Measurements from ENCODE around the gene PSMB7.

PSMB7 gene

GRCh38 chr9:124357721-124358361 lies 57.4 kb downstream of the PSMB7 start:
- ChIA-PET CTCF (interaction anchor here (0.9 to 1.7 kb wide), 4 partner anchors 29 to 230 kb away, joined by 3 to 9 read pairs (median 4); no protein-coding TSS in a partner anchor), POLR2A (no interaction called here)
- H3K4me3 ChIP-seq (ENCODE audit: low read depth, low read length): no peak overlapping the region
- DNase-seq (ENCODE audit: low read depth, low spot score): no peak
- TF ChIP-seq CTCF (IDR thresholded peaks at IDR 0.05; ENCODE audit: insufficient read depth, low read length, missing control alignments): no peak

GRCh38 chr9:124356745-124357390 lies 58.4 kb downstream of the PSMB7 start:
- H3K4me3 ChIP-seq (ENCODE audit: low read depth, low read length): no peak overlapping the region
- ChIA-PET POLR2A (no interaction called here), CTCF (interaction anchor here (0.9 to 1.7 kb wide), 3 partner anchors 34 to 229 kb away, joined by 3 to 9 read pairs (median 3); no protein-coding TSS in a partner anchor)
- no peak for TF ChIP-seq CTCF (IDR thresholded peaks at IDR 0.05; ENCODE audit: insufficient read depth, low read length, missing control alignments)
- no peak for DNase-seq (ENCODE audit: low read depth, low spot score)

- CTCF ChIA-PET: interaction anchor here (0.9 to 1.7 kb wide), 5 partner anchors 10 to 230 kb away, joined by 3 to 9 read pairs (median 6); no protein-coding TSS in a partner anchor
- DNase-seq (ENCODE audit: low read depth, low spot score): no peak
- POLR2A ChIA-PET: no interaction called here
Measured at GRCh38 chr9:124355941-124356744, 59.1 kb downstream of the PSMB7 start.

GRCh38 chr9:124355039-124355940 lies 60.0 kb downstream of the PSMB7 start:
- DNase-seq (ENCODE audit: low read depth, low spot score): no peak
- CTCF ChIA-PET: interaction anchor here (0.9 to 1.7 kb wide), 4 partner anchors 9 to 229 kb away, joined by 3 to 8 read pairs (median 6); no protein-coding TSS in a partner anchor
- H3K4me3 ChIP-seq (ENCODE audit: low read depth, low read length): no peak overlapping the region
- no peak for TF ChIP-seq CTCF (IDR thresholded peaks at IDR 0.05; ENCODE audit: insufficient read depth, low read length, missing control alignments)
- POLR2A ChIA-PET: no interaction called here

More at GRCh38 chr9:124355941-124356744, 59.1 kb downstream of the PSMB7 start:
- no peak for TF ChIP-seq CTCF (IDR thresholded peaks at IDR 0.05; ENCODE audit: insufficient read depth, low read length, missing control alignments)
- no peak overlapping the region for H3K4me3 ChIP-seq (ENCODE audit: low read depth, low read length)

- ChIA-PET POLR2A (no interaction called here), CTCF (interaction anchor here (1.6 to 1.7 kb wide), 3 partner anchors 20 to 228 kb away, joined by 6 to 8 read pairs (median 6); no protein-coding TSS in a partner anchor)
- H3K4me3 ChIP-seq (ENCODE audit: low read depth, low read length): no peak overlapping the region
- no peak for DNase-seq (ENCODE audit: low read depth, low spot score)
- TF ChIP-seq CTCF (IDR thresholded peaks at IDR 0.05; ENCODE audit: insufficient read depth, low read length, missing control alignments): no peak
Measured at GRCh38 chr9:124354346-124355038, 60.8 kb downstream of the PSMB7 start.
